CD14-positive monocyte (primary cell): Measurements from ENCODE around the gene SPSB3. TPM values are rescaled to one million over a fixed set of nuclear protein-coding genes. Genes with fewer than 3 reads are reported as not detected.

Experiments used
- DNase-seq, 3 donors: peaks; one replicate each; pipeline ENCODE4 v3.0.0-alpha.2; 2011 to 2022
- H2AFZ ChIP-seq: 2 replicates; pipeline ENCODE4 v1.6.0; 2012; ENCODE audit warnings: mild to moderate bottlenecking, low read depth, low read length, inconsistent platforms; ENCODE audit not compliant: insufficient read depth, poor library complexity, severe bottlenecking
- H3K27ac ChIP-seq, 2 donors: 1 replicate in 1 of 2; 2 replicates in 1 of 2; pipeline ENCODE4 v1.5.1; 2012 to 2013; ENCODE audit warnings: low read length in 2 of 2, control low read depth in 1 of 2, inconsistent platforms in 1 of 2, low read depth in 1 of 2, mild to moderate bottlenecking in 1 of 2
- H3K27me3 ChIP-seq, 2 donors: one replicate each; pipeline versions ENCODE4 v1.6.0 to v1.6.1; 2011 to 2013; ENCODE audit warnings: low read length in 2 of 2; ENCODE audit not compliant: control insufficient read depth in 2 of 2, insufficient read depth in 2 of 2
- H3K36me3 ChIP-seq, 2 donors: replicated peaks in 1 of 2; 1 replicate in 1 of 2; 2 replicates in 1 of 2; pipeline versions ENCODE4 v1.5.1 to v1.6.1; 2012 to 2013; ENCODE audit warnings: low read length in 2 of 2, control low read depth in 1 of 2, inconsistent platforms in 1 of 2, mild to moderate bottlenecking in 1 of 2; ENCODE audit not compliant: insufficient read depth in 2 of 2, control insufficient read depth in 1 of 2
- H3K4me1 ChIP-seq, 2 donors: 1 replicate in 1 of 2; 2 replicates in 1 of 2; pipeline versions ENCODE4 v1.5.1 to v1.6.1; 2012 to 2013; ENCODE audit warnings: low read length in 2 of 2, control low read depth in 1 of 2, inconsistent platforms in 1 of 2, mild to moderate bottlenecking in 1 of 2, moderate library complexity in 1 of 2; ENCODE audit not compliant: insufficient read depth in 2 of 2, control insufficient read depth in 1 of 2
- H3K4me2 ChIP-seq: replicated peaks from 2 replicates; pipeline ENCODE3; 2012; ENCODE audit warnings: low read length, moderate library complexity, mild to moderate bottlenecking; ENCODE audit not compliant: poor library complexity, severe bottlenecking; ENCODE audit errors: extremely low read depth
- H3K4me3 ChIP-seq, 3 experiments: fragments of 200-600 bp in 1 of 3; sonication (generic) in 1 of 3; replicated peaks in 1 of 3; 1 replicate in 2 of 3; 2 replicates in 1 of 3; pipeline ENCODE4 v1.5.1; 2011 to 2013; ENCODE audit warnings: low read length in 3 of 3, mild to moderate bottlenecking in 3 of 3, control low read depth in 2 of 3, low read depth in 2 of 3, inconsistent platforms in 1 of 3, moderate library complexity in 1 of 3
- H3K79me2 ChIP-seq: 2 replicates; pipeline ENCODE4 v1.6.0; 2012; ENCODE audit warnings: mild to moderate bottlenecking, control low read depth, inconsistent platforms, low read length, moderate library complexity; ENCODE audit not compliant: insufficient read depth
- H3K9ac ChIP-seq: 2 replicates; pipeline ENCODE4 v1.6.0; 2017; ENCODE audit warnings: low read length, mild to moderate bottlenecking; ENCODE audit not compliant: insufficient read depth, poor library complexity, severe bottlenecking
- H3K9me3 ChIP-seq, 2 donors: replicated peaks in 1 of 2; 1 replicate in 1 of 2; 2 replicates in 1 of 2; pipeline versions ENCODE4 v1.5.1 to v1.6.1; 2012 to 2013; ENCODE audit warnings: low read length in 2 of 2, control low read depth in 1 of 2; ENCODE audit not compliant: control insufficient read depth in 1 of 2, insufficient read depth in 1 of 2
- H4K20me1 ChIP-seq: 2 replicates; pipeline ENCODE4 v1.6.0; 2012; ENCODE audit warnings: mild to moderate bottlenecking, low read length, control low read depth, moderate library complexity; ENCODE audit not compliant: insufficient read depth
- H3K27ac Mint-ChIP-seq, 7 donors: one replicate each; pipeline ENCODE4 v1.8.0; 2020; ENCODE audit warnings: mild to moderate bottlenecking in 7 of 7, mixed read lengths in 7 of 7, moderate library complexity in 6 of 7, inconsistent platforms in 2 of 7
- H3K27me3 Mint-ChIP-seq, 3 donors: one replicate each; pipeline ENCODE4 v1.8.0; 2021 to 2022; ENCODE audit warnings: low read depth in 3 of 3, mild to moderate bottlenecking in 3 of 3, mixed read lengths in 3 of 3, moderate library complexity in 3 of 3, inconsistent platforms in 1 of 3
- H3K36me3 Mint-ChIP-seq, 2 donors: one replicate each; pipeline ENCODE4 v1.8.0; 2020; ENCODE audit warnings: mixed read lengths in 2 of 2, inconsistent platforms in 1 of 2, mild to moderate bottlenecking in 1 of 2
- H3K4me1 Mint-ChIP-seq: one replicate; pipeline ENCODE4 v1.8.0; 2020; ENCODE audit warnings: mild to moderate bottlenecking, mixed read lengths
- H3K4me3 Mint-ChIP-seq, 2 donors: one replicate each; pipeline ENCODE4 v1.8.0; 2020; ENCODE audit warnings: mild to moderate bottlenecking in 2 of 2, mixed read lengths in 2 of 2, moderate library complexity in 1 of 2
- H3K9me3 Mint-ChIP-seq, 7 donors: one replicate each; pipeline ENCODE4 v1.8.0; 2020 to 2022; ENCODE audit warnings: mixed read lengths in 7 of 7, mild to moderate bottlenecking in 6 of 7, moderate library complexity in 6 of 7, inconsistent platforms in 2 of 7
- WGBS: methylation state at CpG from one replicate; pipeline ENCODE4 v1.1.5; 2013; ENCODE audit warnings: missing lambda C conversion rate; ENCODE audit not compliant: insufficient coverage; 5-methylcytosine and 5-hydroxymethylcytosine counted together
- intact Hi-C, 2 donors: fragments of 100-400 bp; cut with micrococcal nuclease; formaldehyde crosslinking; loops; one replicate each; pipeline versions ENCODE4 v1.15.0 to v1.15.1; 2023
- polyA plus RNA-seq, 3 donors: library from polyadenylated mRNA; depleted of rRNA in 1 of 3; unstranded in 2 of 3; stranded (reverse) in 1 of 3; fragments of 300-500 nt in 2 of 3; fragments of >200 nt in 1 of 3; fragmentation: Illumina TruSeq in 2 of 3; gene quantifications; 1 replicate in 2 of 3; 2 replicates in 1 of 3; pipeline ENCODE4 v1.2.3, GENCODE V29; 2012 to 2021
- TF ChIP-seq, protein P1 (sequence below): fragments of 200-600 bp; IDR thresholded peaks from one replicate; pipeline ENCODE4 v1.8.0; 2022; ENCODE audit warnings: antibody characterized with exemption, mild to moderate bottlenecking

The SPSB3 gene
- polyA plus RNA-seq, 3 donors: 36.8 to 151 (median 40.2) TPM

DNA sequence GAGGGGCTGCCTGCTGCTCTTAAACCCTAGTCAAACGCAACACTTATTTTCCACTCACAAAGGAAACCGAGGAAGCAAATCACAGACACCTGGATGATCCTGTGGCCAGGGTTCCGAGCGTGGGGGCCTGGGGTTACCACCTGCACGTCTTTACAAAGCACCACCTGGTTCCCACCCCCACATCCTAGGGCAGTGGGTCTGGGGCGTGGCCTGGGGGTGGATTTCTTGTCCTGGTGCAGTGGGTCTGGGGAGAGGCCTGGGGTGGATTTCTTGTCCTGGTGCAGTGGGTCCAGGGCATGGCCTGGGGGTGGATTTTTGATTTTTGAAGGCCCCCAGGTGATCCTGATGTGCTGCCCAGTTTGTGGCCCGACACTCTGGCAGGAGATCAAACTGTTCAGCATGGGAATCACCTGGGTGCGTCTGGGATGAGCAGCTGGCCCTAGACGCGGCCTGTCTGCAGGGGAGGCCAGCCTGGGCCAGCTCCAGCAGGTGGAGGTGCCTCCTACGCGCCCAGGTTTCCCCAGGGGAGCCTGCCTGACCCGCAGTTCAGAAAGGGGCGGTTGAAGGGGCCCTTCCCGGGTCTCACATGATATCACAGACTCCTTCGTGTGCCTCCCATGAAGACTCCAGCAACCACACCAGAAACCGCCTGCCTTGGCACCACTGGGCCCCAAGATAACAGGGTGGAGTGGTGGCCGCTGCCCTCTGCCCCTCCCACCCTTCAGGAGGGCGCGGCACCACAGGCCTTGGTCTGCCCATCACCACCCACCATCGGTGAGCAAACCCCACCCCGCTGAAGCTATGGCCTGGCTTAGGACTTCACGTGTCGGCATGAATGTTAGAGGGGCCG, 38.0 kb upstream of the SPSB3 start:
- H4K20me1 ChIP-seq: peaks cover 60% of the 10 kb centered on the region
- H3K36me3 ChIP-seq: peaks cover 69 to 74% of the 10 kb centered on the region in 2 donors
- TF ChIP-seq, protein P1, sequence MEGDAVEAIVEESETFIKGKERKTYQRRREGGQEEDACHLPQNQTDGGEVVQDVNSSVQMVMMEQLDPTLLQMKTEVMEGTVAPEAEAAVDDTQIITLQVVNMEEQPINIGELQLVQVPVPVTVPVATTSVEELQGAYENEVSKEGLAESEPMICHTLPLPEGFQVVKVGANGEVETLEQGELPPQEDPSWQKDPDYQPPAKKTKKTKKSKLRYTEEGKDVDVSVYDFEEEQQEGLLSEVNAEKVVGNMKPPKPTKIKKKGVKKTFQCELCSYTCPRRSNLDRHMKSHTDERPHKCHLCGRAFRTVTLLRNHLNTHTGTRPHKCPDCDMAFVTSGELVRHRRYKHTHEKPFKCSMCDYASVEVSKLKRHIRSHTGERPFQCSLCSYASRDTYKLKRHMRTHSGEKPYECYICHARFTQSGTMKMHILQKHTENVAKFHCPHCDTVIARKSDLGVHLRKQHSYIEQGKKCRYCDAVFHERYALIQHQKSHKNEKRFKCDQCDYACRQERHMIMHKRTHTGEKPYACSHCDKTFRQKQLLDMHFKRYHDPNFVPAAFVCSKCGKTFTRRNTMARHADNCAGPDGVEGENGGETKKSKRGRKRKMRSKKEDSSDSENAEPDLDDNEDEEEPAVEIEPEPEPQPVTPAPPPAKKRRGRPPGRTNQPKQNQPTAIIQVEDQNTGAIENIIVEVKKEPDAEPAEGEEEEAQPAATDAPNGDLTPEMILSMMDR: no peak
- Mint-ChIP-seq H3K4me1 (peaks cover 7% of the 10 kb centered on the region), H3K9me3 (no peaks in the 10 kb centered on the region), H3K36me3 (peaks cover 38 to 82% of the 10 kb centered on the region in 2 donors), H3K4me3 (no peak overlapping the region), H3K27ac (peak overlapping the region in 1 of 7 donors; percentile 74), H3K27me3 (no peaks in the 10 kb centered on the region)
- no peaks in the 10 kb centered on the region for H3K9me3 ChIP-seq
- H3K4me1 ChIP-seq: peaks cover 3 to 5% of the 10 kb centered on the region in 2 donors
- no peak overlapping the region for H3K9ac ChIP-seq
- H3K27me3 ChIP-seq: no peaks in the 10 kb centered on the region
- no peak overlapping the region for H3K27ac ChIP-seq
- no peak overlapping the region for H3K4me3 ChIP-seq
- intact Hi-C loops: no loop called here
- peaks cover 28% of the 10 kb centered on the region for H3K79me2 ChIP-seq
- H2AFZ ChIP-seq: no peak overlapping the region
- no peak overlapping the region for H3K4me2 ChIP-seq
- 96% methylated on average over 18 of the region's 25 CpGs for WGBS
- DNase-seq: no peak

DNA sequence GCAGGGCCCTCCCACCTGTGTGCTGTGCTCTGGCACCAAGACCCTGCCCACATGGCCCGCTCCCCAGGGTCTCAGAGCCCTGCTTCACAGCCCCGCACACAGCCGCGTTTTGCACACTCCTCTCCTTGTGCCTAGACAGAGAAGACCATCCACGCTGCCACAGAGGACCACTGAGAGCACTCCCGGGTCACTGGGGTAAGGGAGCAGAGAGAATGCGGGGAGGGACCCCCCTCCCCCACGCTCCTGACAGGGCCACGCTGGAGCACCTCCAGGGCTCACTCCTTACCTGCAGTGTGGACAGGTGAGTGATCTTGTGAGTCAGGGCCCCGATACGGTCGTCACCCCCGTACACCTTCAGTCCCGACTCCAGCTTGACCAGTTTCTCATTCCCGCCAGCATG, 37.2 kb upstream of the SPSB3 start:
- peaks cover 71 to 81% of the 10 kb centered on the region in 2 donors for H3K36me3 ChIP-seq
- intact Hi-C loops: no loop called here
- Mint-ChIP-seq H3K4me1 (peaks cover 3% of the 10 kb centered on the region), H3K27ac (peak overlapping the region in 2 of 7 donors; percentile 10 to 57), H3K4me3 (peak overlapping the region in 1 of 2 donors; percentile 6), H3K9me3 (no peaks in the 10 kb centered on the region), H3K27me3 (no peaks in the 10 kb centered on the region), H3K36me3 (peaks cover 43 to 86% of the 10 kb centered on the region in 2 donors)
- no peaks in the 10 kb centered on the region for H3K9me3 ChIP-seq
- DNase-seq: no peak
- no peaks in the 10 kb centered on the region for H3K4me1 ChIP-seq
- WGBS: 97% methylated on average over 8 of the region's 15 CpGs
- no peak overlapping the region for H3K4me2 ChIP-seq
- H3K27ac ChIP-seq: no peak overlapping the region
- H2AFZ ChIP-seq: no peak overlapping the region
- peaks cover 58% of the 10 kb centered on the region for H4K20me1 ChIP-seq
- TF ChIP-seq, protein P1: no peak
- H3K9ac ChIP-seq: no peak overlapping the region
- peaks cover 21% of the 10 kb centered on the region for H3K79me2 ChIP-seq
- H3K4me3 ChIP-seq: no peak overlapping the region
- no peaks in the 10 kb centered on the region for H3K27me3 ChIP-seq
